ENCODE data around the gene DEF6. TPM values are rescaled to one million over a fixed set of nuclear protein-coding genes. Genes with fewer than 3 reads are reported as not detected.

The DEF6 gene
- total and polyA plus RNA-seq, 2 of the 8 experiments (the other 6 are each of a cell fraction or from before 2014, with no cell fraction given) = 3.3 to 4.1 TPM

- Histone ChIP-seq H2BK120ac (replicated peaks; ENCODE audit: low read depth, low read length) (no peak overlapping the region), H3K4me1 (replicated peaks in 1 of 4; ENCODE audit: control insufficient read depth in 3 of 4, insufficient read depth in 4 of 4, low read length in 3 of 4) (peaks cover 4 to 17% (median 13%) of the 10 kb centered on the region in 4 experiments), H2BK5ac (ENCODE audit: low read depth, low read length) (0 out of 2 replicates have a peak overlapping the region, but pooled peaks have one; percentile 44), H3K23me2 (ENCODE audit: low read depth, low read length) (0 out of 2 replicates have a peak, but pooled peaks cover 2% of the 10 kb centered on the region), H3K79me2 (ENCODE audit: control insufficient read depth in 1 of 2, insufficient read depth in 2 of 2, low read length in 2 of 2) (peaks cover 0 to 3% of the 10 kb centered on the region in 2 experiments; a peak in 1 of 4 replicates), H4K8ac (ENCODE audit: extremely low read depth, insufficient read depth, low read length) (no peak overlapping the region), H3K4me2 (ENCODE audit: insufficient read depth in 1 of 2, low read depth in 2 of 2, low read length in 2 of 2) (no peak overlapping the region), H3K14ac (ENCODE audit: insufficient read length) (no peak overlapping the region), H2AFZ (ENCODE audit: low read length) (no peak overlapping the region), H3K18ac (ENCODE audit: extremely low read depth, low read length) (no peak overlapping the region; the same call in 1 of the 2 replicates), H3K4me3 (ENCODE audit: extremely low read depth in 1 of 4, insufficient read depth in 2 of 4, low read depth in 3 of 4, low read length in 4 of 4) (no peak overlapping the region), H2BK20ac (ENCODE audit: low read length) (no peak overlapping the region), H3K56ac (replicated peaks; ENCODE audit: insufficient read length, low read depth, low read length) (no peak overlapping the region), H4K5ac (ENCODE audit: insufficient read length, low read depth, low read length) (no peak overlapping the region), H4K20me1 (replicated peaks in 1 of 2; ENCODE audit: control insufficient read depth in 1 of 2, insufficient read depth in 2 of 2, low read length in 2 of 2) (no peaks in the 10 kb centered on the region), H3K9ac (replicated peaks in 1 of 4; ENCODE audit: extremely low read depth in 1 of 4, low read depth in 3 of 4, low read length in 3 of 4) (no peak overlapping the region), H3K27ac (ENCODE audit: low read depth, low read length) (no peak overlapping the region), H3K79me1 (ENCODE audit: low read depth, low read length) (no peaks in the 10 kb centered on the region; the same call in 1 of the 2 replicates), H2BK12ac (ENCODE audit: low read depth, low read length) (0 out of 2 replicates have a peak overlapping the region, but pooled peaks have one; percentile 27), H2BK15ac (ENCODE audit: low read length) (0 out of 2 replicates have a peak overlapping the region, but pooled peaks have one; percentile 61), H4K91ac (replicated peaks; ENCODE audit: insufficient read length, low read length) (peak overlapping the region; percentile 46), H3K36me3 (ENCODE audit: control insufficient read depth in 2 of 4, insufficient read depth in 4 of 4, low read length in 3 of 4) (no peaks in the 10 kb centered on the region), H3K23ac (ENCODE audit: insufficient read length) (no peak overlapping the region), H3K9me3 (ENCODE audit: insufficient read depth in 2 of 2, low read depth in 1 of 2, low read length in 1 of 2) (no peaks in the 10 kb centered on the region), H3K4ac (replicated peaks; ENCODE audit: insufficient read length, low read depth, low read length) (peak overlapping the region; percentile 59), H2AK5ac (ENCODE audit: low read depth, low read length) (0 out of 2 replicates have a peak overlapping the region, but pooled peaks have one; percentile 75), H3K27me3 (replicated peaks in 1 of 4; ENCODE audit: control insufficient read depth in 3 of 4, extremely low read depth in 1 of 4, insufficient read depth in 3 of 4, low read length in 3 of 4) (no peaks in the 10 kb centered on the region)
- no peak for FAIRE-seq
- 82% methylated on average over 2 of the region's 2 CpGs; no CpG with 5 or more reads in 1 of the 2 experiments for WGBS, 2 experiments (ENCODE audit: extremely low coverage in 1 of 2, insufficient coverage in 1 of 2, insufficient read length in 1 of 2, insufficient replicate concordance in 2 of 2, low coverage in 1 of 2, low lambda C conversion rate in 2 of 2, missing lambda C conversion rate in 1 of 2)
- ChIA-PET CTCF (ENCODE audit: partially characterized antibody) (interaction anchor here (0.6 to 2.5 kb wide), 9 partner anchors 7 to 103 kb away, joined by 3 to 11 read pairs (median 3); partner anchors contain the start of gene PPARD), POLR2A (ENCODE audit: partially characterized antibody) (no interaction called here)
- no peak for DNase-seq (ENCODE audit: low read depth in 1 of 2, low spot score in 2 of 2)
- TF ChIP-seq RNF2 (IDR thresholded peaks at IDR 0.05; ENCODE audit: borderline replicate concordance, low read depth, low read length, missing control alignments, poor library complexity, severe bottlenecking) (no peak), SAP30 (IDR thresholded peaks at IDR 0.05; ENCODE audit: insufficient read depth, insufficient replicate concordance, low read length) (no peak), ZNF274 (IDR thresholded peaks at IDR 0.05; ENCODE audit: borderline replicate concordance, extremely low read depth, low read length) (no peak), USF2 (IDR thresholded peaks at IDR 0.05; ENCODE audit: low read length) (no peak), TEAD4 (IDR thresholded peaks at IDR 0.05; ENCODE audit: low read depth, low read length) (no peak), EGR1 (IDR thresholded peaks at IDR 0.05; ENCODE audit: borderline replicate concordance, low read depth, low read length) (no peak), JUND (IDR thresholded peaks at IDR 0.05; ENCODE audit: low read length) (no peak), KDM4A (IDR thresholded peaks at IDR 0.05; ENCODE audit: low read depth, low read length, severe bottlenecking) (no peak), KDM1A (IDR thresholded peaks at IDR 0.05; ENCODE audit: borderline replicate concordance, low read length) (no peak), EP300 (IDR thresholded peaks at IDR 0.05; ENCODE audit: borderline replicate concordance in 1 of 2, low read depth in 2 of 2, low read length in 2 of 2) (no peak), SUZ12 (IDR thresholded peaks at IDR 0.05; ENCODE audit: low read length) (no peak)
Observed at GRCh38 chr6:35362200-35362599, 64.6 kb downstream of the DEF6 start.
